WTC11 (cell line): ENCODE measurements around the gene GPC5. TPM values are rescaled to one million over a fixed set of nuclear protein-coding genes. Genes with fewer than 3 reads are reported as not detected.

ENCODE experiments used
- ATAC-seq: fragments of 200-7000 bp; cut with Tn5 transposase; 2 replicates; pipeline ENCODE4 v1.10.0; 2021; ENCODE audit warnings: mild to moderate bottlenecking, moderate library complexity
- CTCF ChIA-PET: fragments of 300-600 bp; sonication (Branson Sonifier 250); formaldehyde crosslinking; loops from one replicate; lab custom pipeline; 2021; ENCODE audit warnings: antibody characterized with exemption; lab: Charles Lee
- POLR2A ChIA-PET: fragments of 350-600 bp; sonication (Branson Sonifier 250); formaldehyde crosslinking; loops from one replicate; lab custom pipeline; 2021; ENCODE audit warnings: antibody characterized with exemption; lab: Charles Lee
- DNase-seq: peaks from one replicate; pipeline ENCODE4 v3.0.0; 2021; ENCODE audit warnings: low spot score
- H3K27ac Mint-ChIP-seq: 2 replicates; pipeline ENCODE4 v1.8.0; 2021; ENCODE audit warnings: mixed read lengths
- H3K27me3 Mint-ChIP-seq: 2 replicates; pipeline ENCODE4 v1.8.0; 2021; ENCODE audit warnings: low read depth, mild to moderate bottlenecking, moderate library complexity, mixed read lengths
- H3K36me3 Mint-ChIP-seq: 2 replicates; pipeline ENCODE4 v1.8.0; 2021; ENCODE audit warnings: mixed read lengths
- H3K4me1 Mint-ChIP-seq: 2 replicates; pipeline ENCODE4 v1.8.0; 2022; ENCODE audit warnings: mixed read lengths
- H3K4me3 Mint-ChIP-seq: 2 replicates; pipeline ENCODE4 v1.8.0; 2021; ENCODE audit warnings: mild to moderate bottlenecking, moderate library complexity, mixed read lengths
- H3K9me3 Mint-ChIP-seq: 2 replicates; pipeline ENCODE4 v1.8.0; 2021; ENCODE audit warnings: mixed read lengths
- ATF1 ChIP-seq: sonication (generic); formaldehyde crosslinking; IDR thresholded peaks from 2 replicates; pipeline ENCODE4 v1.8.1; 2023; ENCODE audit warnings: mild to moderate bottlenecking, moderate library complexity, missing genetic modification reagents
- EMX1 ChIP-seq: fragments of 250-450 bp; sonication (Bioruptor Pico); IDR thresholded peaks from 2 replicates; pipeline ENCODE4 v1.8.0; 2021; ENCODE audit warnings: mild to moderate bottlenecking
- ETV6 ChIP-seq: sonication (generic); formaldehyde crosslinking; IDR thresholded peaks from 2 replicates; pipeline ENCODE4 v1.8.1; 2022; ENCODE audit warnings: mild to moderate bottlenecking, missing genetic modification reagents
- FOXK1 ChIP-seq: sonication (generic); formaldehyde crosslinking; IDR thresholded peaks from 2 replicates; pipeline ENCODE4 v1.8.0; 2022; ENCODE audit warnings: mild to moderate bottlenecking, moderate library complexity, missing genetic modification reagents
- GABPB1 ChIP-seq: sonication (generic); formaldehyde crosslinking; IDR thresholded peaks from 2 replicates; pipeline ENCODE4 v1.8.1; 2023; ENCODE audit warnings: mild to moderate bottlenecking, missing genetic modification reagents
- GRHL2 ChIP-seq: fragments of 250-450 bp; sonication (Bioruptor Pico); IDR thresholded peaks from 2 replicates; pipeline ENCODE4 v1.8.0; 2022; ENCODE audit warnings: mild to moderate bottlenecking, moderate library complexity; ENCODE audit not compliant: insufficient replicate concordance, severe bottlenecking
- GTF2I ChIP-seq: fragments of 250-450 bp; sonication (Bioruptor Pico); conservative IDR thresholded peaks from 2 replicates; pipeline ENCODE4 v1.4.0; 2021; ENCODE audit warnings: mild to moderate bottlenecking
- HMGA2 ChIP-seq: fragments of 250-450 bp; sonication (Bioruptor Pico); IDR thresholded peaks from 2 replicates; pipeline ENCODE4 v1.4.0; 2021; ENCODE audit warnings: mild to moderate bottlenecking, moderate library complexity
- IRF2 ChIP-seq: sonication (generic); formaldehyde crosslinking; IDR thresholded peaks from 2 replicates; pipeline ENCODE4 v1.8.0; 2022; ENCODE audit warnings: low read depth, missing genetic modification reagents, borderline replicate concordance
- JUN ChIP-seq: sonication (generic); formaldehyde crosslinking; IDR thresholded peaks from 2 replicates; pipeline ENCODE4 v1.8.0; 2023; ENCODE audit warnings: mild to moderate bottlenecking, missing genetic modification reagents
- MYBL2 ChIP-seq: sonication (generic); formaldehyde crosslinking; IDR thresholded peaks from 2 replicates; pipeline ENCODE4 v1.8.1; 2023; ENCODE audit warnings: mild to moderate bottlenecking, moderate library complexity, missing genetic modification reagents
- SMAD3 ChIP-seq: sonication (generic); formaldehyde crosslinking; IDR thresholded peaks from 2 replicates; pipeline ENCODE4 v1.8.0; 2022; ENCODE audit warnings: missing genetic modification reagents, mild to moderate bottlenecking, borderline replicate concordance
- TCF7 ChIP-seq: sonication (generic); formaldehyde crosslinking; IDR thresholded peaks from 2 replicates; pipeline ENCODE4 v1.8.0; 2022; ENCODE audit warnings: mild to moderate bottlenecking, low read depth, missing genetic modification reagents, moderate library complexity
- TEAD4 ChIP-seq: sonication (generic); formaldehyde crosslinking; IDR thresholded peaks from 2 replicates; pipeline ENCODE4 v1.8.0; 2022; ENCODE audit warnings: mild to moderate bottlenecking, missing genetic modification reagents
- ZNF219 ChIP-seq: sonication (generic); formaldehyde crosslinking; IDR thresholded peaks from 2 replicates; pipeline ENCODE4 v1.8.0; 2023; ENCODE audit warnings: missing genetic modification reagents, mild to moderate bottlenecking, borderline replicate concordance
- ZNF317 ChIP-seq: sonication (generic); formaldehyde crosslinking; IDR thresholded peaks from 2 replicates; pipeline ENCODE4 v1.8.1; 2023; ENCODE audit warnings: low read depth, mild to moderate bottlenecking, moderate library complexity, missing genetic modification reagents, borderline replicate concordance
- ZNF416 ChIP-seq: fragments of 250-450 bp; sonication (Bioruptor Pico); IDR thresholded peaks from 2 replicates; pipeline ENCODE4 v1.9.0; 2021; ENCODE audit warnings: mild to moderate bottlenecking, inconsistent platforms
- ZNF423 ChIP-seq: fragments of 250-450 bp; sonication (Bioruptor Pico); IDR thresholded peaks from 2 replicates; pipeline ENCODE4 v2.1.2; 2022; ENCODE audit warnings: mild to moderate bottlenecking, moderate library complexity
- total RNA-seq: library from RNA; stranded (reverse); gene quantifications from 3 replicates; pipeline ENCODE4 v1.2.3, GENCODE V29; 2021
- TF ChIP-seq, protein P1 (sequence below): fragments of 200-600 bp; IDR thresholded peaks from 2 replicates; pipeline ENCODE4 v1.8.0; 2022; ENCODE audit warnings: antibody characterized with exemption
- TF ChIP-seq, protein P2 (sequence below): sonication (generic); formaldehyde crosslinking; IDR thresholded peaks from 2 replicates; pipeline ENCODE4 v1.8.1; 2022; ENCODE audit warnings: mild to moderate bottlenecking, moderate library complexity, missing genetic modification reagents
- TF ChIP-seq, protein P3 (sequence below): fragments of 250-450 bp; sonication (Bioruptor Pico); IDR thresholded peaks from 2 replicates; pipeline ENCODE4 v1.9.0; 2021; ENCODE audit warnings: mild to moderate bottlenecking
- TF ChIP-seq, protein P4 (sequence below): fragments of 250-450 bp; sonication (Bioruptor Pico); IDR thresholded peaks from 2 replicates; pipeline ENCODE4 v1.8.0; 2021; ENCODE audit warnings: mild to moderate bottlenecking
- TF ChIP-seq, protein P5 (sequence below): sonication (generic); formaldehyde crosslinking; IDR thresholded peaks from 2 replicates; pipeline ENCODE4 v1.8.1; 2022; ENCODE audit warnings: missing genetic modification reagents, borderline replicate concordance
- TF ChIP-seq, protein P6 (sequence below): sonication (generic); formaldehyde crosslinking; IDR thresholded peaks from 2 replicates; pipeline ENCODE4 v1.8.0; 2022; ENCODE audit warnings: mild to moderate bottlenecking, missing genetic modification reagents

Gene GPC5
- total RNA-seq, 1 experiment from 2014 or later = 0.46 TPM

DNA sequence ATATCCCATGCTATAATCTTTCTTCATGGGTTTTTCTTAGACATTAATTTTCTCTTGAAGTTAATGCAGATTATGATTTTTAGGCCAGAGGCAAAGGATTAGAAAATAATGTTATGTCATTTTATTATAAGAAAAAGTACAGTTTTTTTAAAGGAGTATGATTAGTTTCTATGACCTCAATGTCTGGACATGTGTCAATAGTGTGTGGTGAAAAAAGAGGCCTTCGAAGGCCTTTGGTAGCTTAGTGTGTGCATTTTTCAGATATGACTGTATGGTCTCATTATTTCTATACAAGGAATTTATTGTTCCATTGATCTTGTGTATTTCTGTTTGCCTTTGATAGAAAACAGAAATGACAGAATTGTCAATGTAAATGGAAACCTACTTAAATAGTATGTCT lies 195.6 kb downstream of the GPC5 start (continued):
- no peak for TF ChIP-seq TEAD4
- no peak for TF ChIP-seq GRHL2 (CRISPR knock-in tag)
- TF ChIP-seq HMGA2 (CRISPR knock-in tag) = no peak
- no peak for TF ChIP-seq GTF2I

DNA sequence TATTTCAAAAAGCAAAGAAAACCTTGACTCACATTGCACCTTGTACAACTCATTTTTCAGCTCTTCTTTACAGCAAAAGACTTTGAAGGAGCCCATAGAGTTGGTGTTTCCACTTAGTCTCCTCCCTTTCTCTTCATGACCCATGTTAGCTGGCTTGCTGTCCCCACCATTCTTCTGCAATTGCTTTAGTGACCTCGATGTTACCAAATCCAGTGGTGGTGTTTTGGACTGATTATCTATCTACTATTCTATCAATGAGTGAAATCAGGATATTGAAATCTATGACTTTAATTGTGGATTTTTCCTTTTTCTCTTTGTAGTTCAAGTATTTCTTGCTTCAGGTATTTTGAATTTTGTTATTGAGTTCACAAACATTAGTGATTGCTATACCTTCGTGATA lies 197.3 kb downstream of the GPC5 start:
- H3K9me3 Mint-ChIP-seq = no peaks in the 10 kb centered on the region
- DNase-seq (no peak), ATAC-seq (no peak)
- CTCF ChIA-PET = no interaction called here
- POLR2A ChIA-PET = no interaction called here
- no peaks in the 10 kb centered on the region for H3K4me1 Mint-ChIP-seq
- TF ChIP-seq, protein P1, sequence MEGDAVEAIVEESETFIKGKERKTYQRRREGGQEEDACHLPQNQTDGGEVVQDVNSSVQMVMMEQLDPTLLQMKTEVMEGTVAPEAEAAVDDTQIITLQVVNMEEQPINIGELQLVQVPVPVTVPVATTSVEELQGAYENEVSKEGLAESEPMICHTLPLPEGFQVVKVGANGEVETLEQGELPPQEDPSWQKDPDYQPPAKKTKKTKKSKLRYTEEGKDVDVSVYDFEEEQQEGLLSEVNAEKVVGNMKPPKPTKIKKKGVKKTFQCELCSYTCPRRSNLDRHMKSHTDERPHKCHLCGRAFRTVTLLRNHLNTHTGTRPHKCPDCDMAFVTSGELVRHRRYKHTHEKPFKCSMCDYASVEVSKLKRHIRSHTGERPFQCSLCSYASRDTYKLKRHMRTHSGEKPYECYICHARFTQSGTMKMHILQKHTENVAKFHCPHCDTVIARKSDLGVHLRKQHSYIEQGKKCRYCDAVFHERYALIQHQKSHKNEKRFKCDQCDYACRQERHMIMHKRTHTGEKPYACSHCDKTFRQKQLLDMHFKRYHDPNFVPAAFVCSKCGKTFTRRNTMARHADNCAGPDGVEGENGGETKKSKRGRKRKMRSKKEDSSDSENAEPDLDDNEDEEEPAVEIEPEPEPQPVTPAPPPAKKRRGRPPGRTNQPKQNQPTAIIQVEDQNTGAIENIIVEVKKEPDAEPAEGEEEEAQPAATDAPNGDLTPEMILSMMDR = no peak
- TF ChIP-seq IRF2 (no peak), SMAD3 (CRISPR knock-in tag) (no peak), ATF1 (CRISPR knock-in tag) (no peak), TCF7 (CRISPR knock-in tag) (no peak), GABPB1 (no peak), ZNF317 (CRISPR knock-in tag) (no peak), ETV6 (CRISPR knock-in tag) (no peak), ZNF219 (CRISPR knock-in tag) (no peak), MYBL2 (no peak), GTF2I (no peak), EMX1 (no peak), FOXK1 (CRISPR knock-in tag) (no peak)
- TF ChIP-seq, protein P2, sequence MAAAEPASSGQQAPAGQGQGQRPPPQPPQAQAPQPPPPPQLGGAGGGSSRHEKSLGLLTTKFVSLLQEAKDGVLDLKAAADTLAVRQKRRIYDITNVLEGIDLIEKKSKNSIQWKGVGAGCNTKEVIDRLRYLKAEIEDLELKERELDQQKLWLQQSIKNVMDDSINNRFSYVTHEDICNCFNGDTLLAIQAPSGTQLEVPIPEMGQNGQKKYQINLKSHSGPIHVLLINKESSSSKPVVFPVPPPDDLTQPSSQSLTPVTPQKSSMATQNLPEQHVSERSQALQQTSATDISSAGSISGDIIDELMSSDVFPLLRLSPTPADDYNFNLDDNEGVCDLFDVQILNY = no peak
- TF ChIP-seq, protein P3, sequence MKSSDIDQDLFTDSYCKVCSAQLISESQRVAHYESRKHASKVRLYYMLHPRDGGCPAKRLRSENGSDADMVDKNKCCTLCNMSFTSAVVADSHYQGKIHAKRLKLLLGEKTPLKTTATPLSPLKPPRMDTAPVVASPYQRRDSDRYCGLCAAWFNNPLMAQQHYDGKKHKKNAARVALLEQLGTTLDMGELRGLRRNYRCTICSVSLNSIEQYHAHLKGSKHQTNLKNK (CRISPR knock-in tag) = no peak
- TF ChIP-seq, protein P4, sequence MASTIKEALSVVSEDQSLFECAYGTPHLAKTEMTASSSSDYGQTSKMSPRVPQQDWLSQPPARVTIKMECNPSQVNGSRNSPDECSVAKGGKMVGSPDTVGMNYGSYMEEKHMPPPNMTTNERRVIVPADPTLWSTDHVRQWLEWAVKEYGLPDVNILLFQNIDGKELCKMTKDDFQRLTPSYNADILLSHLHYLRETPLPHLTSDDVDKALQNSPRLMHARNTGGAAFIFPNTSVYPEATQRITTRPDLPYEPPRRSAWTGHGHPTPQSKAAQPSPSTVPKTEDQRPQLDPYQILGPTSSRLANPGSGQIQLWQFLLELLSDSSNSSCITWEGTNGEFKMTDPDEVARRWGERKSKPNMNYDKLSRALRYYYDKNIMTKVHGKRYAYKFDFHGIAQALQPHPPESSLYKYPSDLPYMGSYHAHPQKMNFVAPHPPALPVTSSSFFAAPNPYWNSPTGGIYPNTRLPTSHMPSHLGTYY (CRISPR knock-in tag) = no peak
- H3K36me3 Mint-ChIP-seq = no peaks in the 10 kb centered on the region
- no peak overlapping the region for H3K27ac Mint-ChIP-seq
- no peaks in the 10 kb centered on the region for H3K27me3 Mint-ChIP-seq
- no peak overlapping the region for H3K4me3 Mint-ChIP-seq

DNA sequence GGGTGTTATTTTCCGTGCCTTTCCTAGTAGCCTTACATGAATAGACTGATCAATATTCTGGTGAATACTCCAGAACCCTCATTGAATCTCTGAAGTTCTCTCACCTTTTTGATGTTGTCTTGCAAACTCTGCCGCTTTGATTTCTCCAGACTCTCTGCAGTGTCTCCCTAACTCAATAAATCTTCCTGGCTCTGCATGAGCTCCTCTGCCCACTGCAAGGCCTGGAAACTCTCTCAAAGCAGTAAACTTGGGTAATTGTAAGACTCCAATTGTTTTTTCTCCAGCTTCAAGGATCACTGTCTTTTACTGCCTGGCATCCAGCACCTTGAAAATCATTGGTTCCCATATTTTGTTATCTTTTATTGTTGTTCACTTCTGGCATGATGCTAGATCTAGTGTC lies 198.4 kb downstream of the GPC5 start:
- TF ChIP-seq ZNF423 (CRISPR knock-in tag) (no peak), ZNF416 (CRISPR knock-in tag) (no peak), ETV6 (CRISPR knock-in tag) (no peak), JUN (CRISPR knock-in tag) (no peak), TEAD4 (no peak), MYBL2 (no peak)
- TF ChIP-seq, protein P5, sequence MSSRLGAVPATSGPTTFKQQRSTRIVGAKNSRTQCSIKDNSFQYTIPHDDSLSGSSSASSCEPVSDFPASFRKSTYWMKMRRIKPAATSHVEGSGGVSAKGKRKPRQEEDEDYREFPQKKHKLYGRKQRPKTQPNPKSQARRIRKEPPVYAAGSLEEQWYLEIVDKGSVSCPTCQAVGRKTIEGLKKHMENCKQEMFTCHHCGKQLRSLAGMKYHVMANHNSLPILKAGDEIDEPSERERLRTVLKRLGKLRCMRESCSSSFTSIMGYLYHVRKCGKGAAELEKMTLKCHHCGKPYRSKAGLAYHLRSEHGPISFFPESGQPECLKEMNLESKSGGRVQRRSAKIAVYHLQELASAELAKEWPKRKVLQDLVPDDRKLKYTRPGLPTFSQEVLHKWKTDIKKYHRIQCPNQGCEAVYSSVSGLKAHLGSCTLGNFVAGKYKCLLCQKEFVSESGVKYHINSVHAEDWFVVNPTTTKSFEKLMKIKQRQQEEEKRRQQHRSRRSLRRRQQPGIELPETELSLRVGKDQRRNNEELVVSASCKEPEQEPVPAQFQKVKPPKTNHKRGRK = no peak
- TF ChIP-seq, protein P6, sequence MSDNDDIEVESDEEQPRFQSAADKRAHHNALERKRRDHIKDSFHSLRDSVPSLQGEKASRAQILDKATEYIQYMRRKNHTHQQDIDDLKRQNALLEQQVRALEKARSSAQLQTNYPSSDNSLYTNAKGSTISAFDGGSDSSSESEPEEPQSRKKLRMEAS (CRISPR knock-in tag) = no peak
- TF ChIP-seq, protein P1 = no peak
- ATAC-seq (no peak), DNase-seq (no peak)
- ChIA-PET CTCF (no interaction called here), POLR2A (no interaction called here)
- H3K27me3 Mint-ChIP-seq = no peaks in the 10 kb centered on the region
- H3K4me3 Mint-ChIP-seq = no peak overlapping the region
- H3K9me3 Mint-ChIP-seq = no peaks in the 10 kb centered on the region
- H3K4me1 Mint-ChIP-seq = no peaks in the 10 kb centered on the region
- H3K27ac Mint-ChIP-seq = no peak overlapping the region
- no peaks in the 10 kb centered on the region for H3K36me3 Mint-ChIP-seq
